Endothelial cell of umbilical vein (primary cell): ENCODE results near the gene MAPT.

ENCODE experiments used
- CTCF ChIP-seq, 2 donors: IDR thresholded peaks; 1 replicate in 1 of 2; 2 replicates in 1 of 2; pipeline ENCODE4 v1.5.1; 2011; ENCODE audit warnings: low read length in 2 of 2, mild to moderate bottlenecking in 2 of 2, moderate library complexity in 2 of 2, control low read depth in 1 of 2, inconsistent platforms in 1 of 2, low read depth in 1 of 2; ENCODE audit not compliant: insufficient read depth in 1 of 2; ENCODE audit errors: extremely low read depth in 1 of 2
- EZH2 ChIP-seq: IDR thresholded peaks from 2 replicates; pipeline ENCODE4 v1.6.1; 2012; ENCODE audit warnings: borderline replicate concordance, low read depth, mild to moderate bottlenecking, moderate library complexity, low read length, inconsistent platforms; ENCODE audit not compliant: severe bottlenecking
- FOS ChIP-seq: IDR thresholded peaks from 2 replicates; pipeline ENCODE4 v1.6.1; 2011; ENCODE audit warnings: mild to moderate bottlenecking, low read length, moderate library complexity, borderline replicate concordance; ENCODE audit not compliant: insufficient read depth
- GATA2 ChIP-seq: IDR thresholded peaks from 2 replicates; pipeline ENCODE4 v1.7.0; 2011; ENCODE audit warnings: low read depth, mild to moderate bottlenecking, moderate library complexity, mixed read lengths, low read length; ENCODE audit not compliant: insufficient read length, insufficient read depth
- JUN ChIP-seq: IDR thresholded peaks from 2 replicates; pipeline ENCODE4 v1.6.1; 2011; ENCODE audit warnings: borderline replicate concordance, low read depth; ENCODE audit not compliant: insufficient read length, insufficient read depth
- POLR2A ChIP-seq: IDR thresholded peaks from 2 replicates; pipeline ENCODE4 v1.6.1; 2012; ENCODE audit warnings: low read depth, mild to moderate bottlenecking, control low read depth, low read length
- POLR2AphosphoS5 ChIP-seq: IDR thresholded peaks from 2 replicates; pipeline ENCODE4 v1.6.1; 2012; ENCODE audit warnings: low read depth, mild to moderate bottlenecking, control low read depth, low read length, moderate library complexity; ENCODE audit not compliant: insufficient read depth
- TF ChIP-seq, protein P1 (sequence below): IDR thresholded peaks from 2 replicates; pipeline ENCODE4 v1.6.1; 2011; ENCODE audit not compliant: insufficient read depth, insufficient read length

DNA sequence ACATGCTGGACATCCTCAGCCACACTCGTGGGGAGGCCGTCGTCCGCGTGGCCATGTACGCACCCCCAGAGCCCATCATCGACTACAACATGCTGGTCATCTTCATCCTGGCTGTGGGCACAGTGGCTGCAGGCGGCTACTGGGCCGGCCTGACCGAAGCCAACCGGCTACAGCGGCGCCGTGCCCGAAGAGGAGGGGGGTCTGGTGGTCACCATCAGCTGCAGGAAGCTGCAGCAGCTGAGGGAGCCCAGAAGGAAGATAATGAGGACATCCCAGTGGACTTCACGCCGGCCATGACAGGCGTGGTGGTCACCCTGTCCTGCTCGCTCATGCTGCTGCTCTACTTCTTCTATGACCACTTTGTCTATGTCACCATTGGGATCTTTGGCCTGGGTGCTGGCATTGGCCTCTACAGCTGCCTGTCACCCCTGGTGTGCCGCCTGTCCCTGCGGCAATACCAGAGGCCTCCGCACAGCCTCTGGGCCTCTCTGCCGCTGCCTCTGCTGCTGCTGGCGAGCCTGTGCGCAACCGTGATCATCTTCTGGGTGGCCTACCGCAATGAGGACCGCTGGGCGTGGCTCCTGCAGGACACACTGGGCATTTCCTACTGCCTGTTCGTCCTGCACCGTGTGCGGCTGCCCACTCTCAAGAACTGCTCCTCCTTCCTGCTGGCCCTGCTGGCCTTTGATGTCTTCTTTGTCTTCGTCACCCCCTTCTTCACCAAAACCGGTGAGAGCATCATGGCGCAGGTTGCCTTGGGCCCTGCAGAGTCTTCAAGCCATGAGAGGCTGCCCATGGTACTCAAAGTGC, 48.8 kb upstream of the MAPT start:
- TF ChIP-seq CTCF (IDR thresholded peaks at IDR 0.05; ENCODE audit: extremely low read depth in 1 of 2, insufficient read depth in 1 of 2, low read depth in 1 of 2, low read length in 2 of 2) (no peak), EZH2 (no peak), POLR2A (no peak), POLR2AphosphoS5 (no peak), JUN (no peak), FOS (no peak), GATA2 (no peak)
- TF ChIP-seq, protein P1, sequence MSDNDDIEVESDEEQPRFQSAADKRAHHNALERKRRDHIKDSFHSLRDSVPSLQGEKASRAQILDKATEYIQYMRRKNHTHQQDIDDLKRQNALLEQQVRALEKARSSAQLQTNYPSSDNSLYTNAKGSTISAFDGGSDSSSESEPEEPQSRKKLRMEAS, result no peak
